Measurements from ENCODE around the gene CDAN1.

DNA sequence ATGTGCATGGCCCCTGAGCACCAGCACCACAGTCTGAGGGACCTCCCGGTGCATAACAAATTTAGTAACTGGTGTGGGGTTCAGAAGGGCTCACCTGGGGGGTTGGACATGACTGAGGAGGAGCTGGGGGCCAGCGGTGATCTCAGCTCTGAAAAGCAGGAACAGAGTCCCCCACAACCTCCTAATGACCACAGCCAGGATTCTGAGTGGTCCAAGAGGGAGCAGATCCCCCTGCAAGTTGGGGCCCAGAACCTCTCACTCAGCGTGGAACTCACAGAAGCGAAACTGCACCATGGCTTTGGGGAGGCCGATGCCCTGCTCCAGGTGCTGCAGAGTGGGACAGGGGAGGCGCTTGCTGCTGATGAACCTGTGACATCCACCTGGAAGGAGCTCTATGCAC, 43.0 kb downstream of the CDAN1 start:
- TF ChIP-seq, protein P1, sequence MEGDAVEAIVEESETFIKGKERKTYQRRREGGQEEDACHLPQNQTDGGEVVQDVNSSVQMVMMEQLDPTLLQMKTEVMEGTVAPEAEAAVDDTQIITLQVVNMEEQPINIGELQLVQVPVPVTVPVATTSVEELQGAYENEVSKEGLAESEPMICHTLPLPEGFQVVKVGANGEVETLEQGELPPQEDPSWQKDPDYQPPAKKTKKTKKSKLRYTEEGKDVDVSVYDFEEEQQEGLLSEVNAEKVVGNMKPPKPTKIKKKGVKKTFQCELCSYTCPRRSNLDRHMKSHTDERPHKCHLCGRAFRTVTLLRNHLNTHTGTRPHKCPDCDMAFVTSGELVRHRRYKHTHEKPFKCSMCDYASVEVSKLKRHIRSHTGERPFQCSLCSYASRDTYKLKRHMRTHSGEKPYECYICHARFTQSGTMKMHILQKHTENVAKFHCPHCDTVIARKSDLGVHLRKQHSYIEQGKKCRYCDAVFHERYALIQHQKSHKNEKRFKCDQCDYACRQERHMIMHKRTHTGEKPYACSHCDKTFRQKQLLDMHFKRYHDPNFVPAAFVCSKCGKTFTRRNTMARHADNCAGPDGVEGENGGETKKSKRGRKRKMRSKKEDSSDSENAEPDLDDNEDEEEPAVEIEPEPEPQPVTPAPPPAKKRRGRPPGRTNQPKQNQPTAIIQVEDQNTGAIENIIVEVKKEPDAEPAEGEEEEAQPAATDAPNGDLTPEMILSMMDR (conservative IDR thresholded peaks at IDR 0.05 in 1 of 2, IDR thresholded peaks at IDR 0.05 in 1 of 2; ENCODE audit: extremely low read depth in 1 of 2, insufficient read depth in 1 of 2, low read depth in 1 of 2, low read length in 2 of 2) = no peak
- no peak for TF ChIP-seq EZH2 (IDR thresholded peaks at IDR 0.05; ENCODE audit: borderline replicate concordance, low read length)

Measured in mammary epithelial cell (primary cell).